Activated naive CD4-positive, alpha-beta T cell treated with anti-CD3 and anti-CD28 coated beads for 36 hours (primary cell): ENCODE data around the gene PRLR. TPM values are rescaled to one million over a fixed set of nuclear protein-coding genes. Genes with fewer than 3 reads are reported as not detected.
"Not testable (repeated sequence)": the region's sequence is repeated elsewhere in the genome, so short reads cannot be mapped to it uniquely, and the experiment has no call there.

Experiments used
- CTCF ChIA-PET: fragments of 350-600 bp; sonication (Branson Sonifier 250); formaldehyde crosslinking; loops from one replicate; lab custom pipeline; 2021; ENCODE audit warnings: antibody characterized with exemption; lab: Charles Lee
- DNase-seq: peaks from one replicate; pipeline ENCODE4 v3.0.0-alpha.2; 2020
- H3K27ac Mint-ChIP-seq: one replicate; pipeline ENCODE4 v1.8.0; 2021; ENCODE audit warnings: mild to moderate bottlenecking, mixed read lengths
- H3K27me3 Mint-ChIP-seq: one replicate; pipeline ENCODE4 v1.8.0; 2021; ENCODE audit warnings: low read depth, mixed read lengths
- H3K36me3 Mint-ChIP-seq: one replicate; pipeline ENCODE4 v1.8.0; 2021; ENCODE audit warnings: low read depth, mixed read lengths
- H3K4me1 Mint-ChIP-seq: one replicate; pipeline ENCODE4 v1.8.0; 2021; ENCODE audit warnings: low read depth, mixed read lengths
- H3K4me3 Mint-ChIP-seq: one replicate; pipeline ENCODE4 v1.8.0; 2021; ENCODE audit warnings: mild to moderate bottlenecking, moderate library complexity, mixed read lengths
- H3K9me3 Mint-ChIP-seq: one replicate; pipeline ENCODE4 v1.8.0; 2021; ENCODE audit warnings: mixed read lengths
- intact Hi-C: fragments of 100-400 bp; cut with micrococcal nuclease; formaldehyde crosslinking; loops from one replicate; pipeline ENCODE4 v1.15.1; 2023
- total RNA-seq, 2 experiments: library from RNA; stranded (reverse); gene quantifications; one replicate each; pipeline ENCODE4 v1.2.3, GENCODE V29; 2021

Gene PRLR
- total RNA-seq, 2 experiments from 2014 or later: not detected

- Mint-ChIP-seq H3K9me3 (no peaks in the 10 kb centered on the region), H3K27ac (no peak overlapping the region), H3K36me3 (no peaks in the 10 kb centered on the region), H3K27me3 (peaks cover 19% of the 10 kb centered on the region), H3K4me1 (no peaks in the 10 kb centered on the region), H3K4me3 (no peak overlapping the region)
- intact Hi-C loops: no loop called here
- DNase-seq: no peak
- CTCF ChIA-PET: no interaction called here
Measured at GRCh38 chr5:35205186-35205585, 25.1 kb downstream of the PRLR start.

DNA sequence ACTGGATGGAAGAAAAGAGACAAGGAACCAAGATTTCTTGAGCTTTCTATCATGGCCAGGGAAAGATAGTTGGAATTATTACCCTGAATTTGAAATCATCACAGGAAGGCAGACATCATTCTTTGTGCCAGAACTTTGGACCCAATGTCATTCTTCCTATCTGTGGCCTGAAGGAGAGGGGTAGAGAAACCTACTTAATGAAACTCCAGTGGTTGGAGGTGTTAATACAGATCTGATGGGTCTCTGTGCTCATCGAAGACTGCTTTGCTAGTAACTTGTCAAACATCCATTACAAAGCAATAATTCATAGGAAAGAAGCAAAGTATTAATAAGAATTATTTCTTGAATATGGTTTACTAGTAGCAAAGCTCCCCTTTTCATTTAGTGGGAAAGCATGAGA is 26.9 kb downstream of the PRLR start:
- DNase-seq: no peak
- CTCF ChIA-PET: interaction anchor here (0.6 to 1.8 kb wide), 5 partner anchors 10 to 974 kb away, joined by 3 to 5 read pairs (median 3); no protein-coding TSS in a partner anchor
- H3K4me3 Mint-ChIP-seq: no peak overlapping the region
- intact Hi-C loops: loop anchor here (5.0 kb wide), 1 partner anchor 724 kb away; no protein-coding TSS in a partner anchor
- no peak overlapping the region for H3K27ac Mint-ChIP-seq
- H3K4me1 Mint-ChIP-seq: no peaks in the 10 kb centered on the region
- no peaks in the 10 kb centered on the region for H3K36me3 Mint-ChIP-seq
- H3K27me3 Mint-ChIP-seq: peaks cover 28% of the 10 kb centered on the region
- H3K9me3 Mint-ChIP-seq: no peaks in the 10 kb centered on the region

DNA sequence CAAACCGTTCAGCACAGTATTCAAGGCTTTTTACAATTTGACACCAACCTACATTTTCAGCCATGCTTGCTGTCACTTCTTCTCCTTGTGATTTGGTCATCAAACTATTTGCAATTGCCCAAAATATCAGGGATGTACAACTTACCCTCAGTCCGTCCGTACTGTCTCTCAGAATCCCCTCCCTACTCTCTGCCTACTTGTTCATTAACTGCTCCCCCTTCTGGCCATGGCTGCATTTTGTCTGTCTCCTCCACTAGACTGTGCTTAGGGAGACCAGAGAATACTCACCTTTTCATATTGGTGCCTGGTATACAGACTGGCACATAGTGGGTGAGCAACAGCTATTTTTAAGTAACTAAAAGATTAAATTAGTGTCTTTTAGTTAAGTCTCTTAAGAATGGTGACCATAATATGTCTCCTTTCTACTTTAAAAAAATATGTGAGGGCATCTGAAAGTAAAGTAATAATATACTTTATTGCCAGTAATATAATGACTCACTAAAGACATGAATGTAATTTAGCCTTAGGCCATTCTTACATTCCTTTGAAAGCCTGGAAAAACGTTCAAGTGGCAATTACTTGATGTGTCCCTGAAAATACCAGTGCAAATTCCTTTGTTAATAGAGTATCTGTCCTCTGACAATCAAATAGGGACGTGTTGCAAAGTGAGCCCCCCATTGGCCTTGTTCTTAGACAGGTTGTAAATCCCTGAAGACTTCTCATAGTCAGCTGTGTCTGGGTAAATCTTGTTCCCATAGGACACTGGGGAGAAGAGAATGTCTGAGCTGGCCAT is 27.8 kb downstream of the PRLR start:
- peak; percentile 67 for DNase-seq
- Mint-ChIP-seq H3K4me1 (no peaks in the 10 kb centered on the region), H3K36me3 (no peaks in the 10 kb centered on the region), H3K4me3 (no peak overlapping the region), H3K9me3 (no peaks in the 10 kb centered on the region), H3K27me3 (peaks cover 25% of the 10 kb centered on the region), H3K27ac (no peak overlapping the region)
- CTCF ChIA-PET: interaction anchor here (1.2 to 1.8 kb wide), 3 partner anchors 11 to 127 kb away, joined by 3 to 5 read pairs (median 3); no protein-coding TSS in a partner anchor
- intact Hi-C loops: loop anchor here (1.0 to 5.0 kb wide), 2 partner anchors 113 to 725 kb away; no protein-coding TSS in a partner anchor

DNA sequence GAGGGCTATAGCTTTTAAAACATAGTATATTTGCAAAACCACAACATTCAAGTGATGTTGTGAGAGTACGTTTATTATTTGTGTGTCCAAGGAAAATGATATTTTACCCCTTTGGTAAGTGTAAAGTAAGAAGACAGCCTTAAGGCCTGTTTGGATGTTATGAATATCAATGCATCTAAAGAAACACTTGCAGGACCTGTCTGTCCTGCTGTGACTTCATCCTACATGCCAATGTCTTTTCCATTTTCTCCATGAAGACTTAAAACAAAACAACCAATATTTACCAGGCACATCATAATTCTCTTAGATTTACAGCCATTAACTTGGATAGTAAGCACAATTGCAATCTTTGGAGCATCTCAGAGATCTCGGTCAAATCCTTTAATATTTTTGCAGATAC is 29.0 kb downstream of the PRLR start:
- CTCF ChIA-PET: interaction anchor here (0.6 kb wide), 1 partner anchor 111 kb away, joined by 5 read pairs; no protein-coding TSS in a partner anchor
- H3K27me3 Mint-ChIP-seq: peaks cover 25% of the 10 kb centered on the region
- intact Hi-C loops: loop anchor here (5.0 kb wide), 1 partner anchor 726 kb away; no protein-coding TSS in a partner anchor

DNA sequence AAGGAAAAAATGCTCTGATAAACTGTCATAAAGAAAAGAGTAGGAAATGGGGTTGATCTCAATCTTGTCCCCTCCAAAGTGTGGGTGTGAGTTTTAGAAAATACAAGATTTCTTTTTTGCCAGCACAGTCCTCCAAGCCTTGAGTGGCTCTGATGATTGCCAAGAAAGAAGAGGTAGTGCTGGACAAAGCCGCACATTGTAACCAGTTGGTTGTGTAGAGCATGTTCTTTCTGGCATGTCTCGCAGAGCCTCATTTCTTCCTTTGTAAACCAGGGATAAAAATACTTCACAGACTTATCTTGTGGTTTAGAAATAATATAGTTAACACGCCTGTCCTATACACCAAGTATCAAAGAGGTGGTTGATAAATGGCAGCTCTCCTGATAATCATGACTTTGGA is 30.4 kb downstream of the PRLR start:
- CTCF ChIA-PET: interaction anchor here (0.6 kb wide), 1 partner anchor 109 kb away, joined by 4 read pairs; no protein-coding TSS in a partner anchor
- no peak overlapping the region for H3K4me3 Mint-ChIP-seq
- H3K36me3 Mint-ChIP-seq: no peaks in the 10 kb centered on the region
- intact Hi-C loops: loop anchor here (5.0 kb wide), 1 partner anchor 727 kb away; no protein-coding TSS in a partner anchor
- H3K27me3 Mint-ChIP-seq: peaks cover 25% of the 10 kb centered on the region
- no peak overlapping the region for H3K27ac Mint-ChIP-seq
- H3K4me1 Mint-ChIP-seq: no peaks in the 10 kb centered on the region
- no peak for DNase-seq
- H3K9me3 Mint-ChIP-seq: no peaks in the 10 kb centered on the region

More for the DNA sequence above, 29.0 kb downstream of the PRLR start:
- H3K27ac Mint-ChIP-seq: no peak overlapping the region
- no peaks in the 10 kb centered on the region for H3K9me3 Mint-ChIP-seq
- no peaks in the 10 kb centered on the region for H3K4me1 Mint-ChIP-seq
- DNase-seq: no peak
- H3K36me3 Mint-ChIP-seq: no peaks in the 10 kb centered on the region
- no peak overlapping the region for H3K4me3 Mint-ChIP-seq

DNA sequence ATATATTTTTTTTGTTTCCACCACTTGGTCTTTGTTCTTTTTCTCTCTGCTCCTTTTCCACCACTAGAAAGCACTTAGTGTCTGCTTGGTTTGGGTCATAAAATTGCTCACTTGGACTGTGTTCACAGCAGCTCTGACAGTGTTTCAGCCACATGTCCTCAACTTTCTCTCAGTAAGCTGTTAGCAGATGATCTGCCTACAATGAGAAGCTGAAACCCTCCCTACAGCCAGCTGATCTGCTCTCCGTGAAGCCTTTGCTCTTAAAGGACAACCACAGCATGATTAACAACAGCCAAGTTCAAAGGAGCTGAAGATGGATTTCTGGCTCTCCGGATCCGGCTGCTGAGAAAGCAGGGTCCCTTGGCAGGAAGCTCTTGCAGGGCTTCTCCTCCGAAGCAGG is 31.6 kb downstream of the PRLR start:
- DNase-seq: no peak
- Mint-ChIP-seq H3K4me3 (no peak overlapping the region), H3K9me3 (no peaks in the 10 kb centered on the region), H3K27ac (no peak overlapping the region), H3K36me3 (no peaks in the 10 kb centered on the region), H3K27me3 (peaks cover 24% of the 10 kb centered on the region), H3K4me1 (no peaks in the 10 kb centered on the region)
- CTCF ChIA-PET: interaction anchor here (0.7 kb wide), 1 partner anchor 530 kb away, joined by 3 read pairs; no protein-coding TSS in a partner anchor
- intact Hi-C loops: no loop called here

GRCh38 chr5:35198075-35198474 is 32.2 kb downstream of the PRLR start:
- Mint-ChIP-seq H3K27ac (no peak overlapping the region), H3K27me3 (peaks cover 19% of the 10 kb centered on the region), H3K36me3 (no peaks in the 10 kb centered on the region), H3K4me3 (no peak overlapping the region), H3K9me3 (no peaks in the 10 kb centered on the region), H3K4me1 (no peaks in the 10 kb centered on the region)
- intact Hi-C loops: no loop called here
- CTCF ChIA-PET: no interaction called here
- no peak for DNase-seq

- intact Hi-C loops: no loop called here
- no peaks in the 10 kb centered on the region for H3K36me3 Mint-ChIP-seq
- no peaks in the 10 kb centered on the region for H3K4me1 Mint-ChIP-seq
Measured at GRCh38 chr5:35197351-35197750, 32.9 kb downstream of the PRLR start.

GRCh38 chr5:35195472-35195852 is 34.8 kb downstream of the PRLR start:
- H3K36me3 Mint-ChIP-seq: no peaks in the 10 kb centered on the region
- H3K27me3 Mint-ChIP-seq: peaks cover 16% of the 10 kb centered on the region
- CTCF ChIA-PET: no interaction called here

More at GRCh38 chr5:35197351-35197750, 32.9 kb downstream of the PRLR start:
- no peak overlapping the region for H3K4me3 Mint-ChIP-seq
- DNase-seq: no peak
- CTCF ChIA-PET: no interaction called here
- H3K27me3 Mint-ChIP-seq: peaks cover 19% of the 10 kb centered on the region
- H3K9me3 Mint-ChIP-seq: no peaks in the 10 kb centered on the region
- H3K27ac Mint-ChIP-seq: no peak overlapping the region

GRCh38 chr5:35194635-35195471 is 35.4 kb downstream of the PRLR start:
- Mint-ChIP-seq H3K4me3 (no peak overlapping the region), H3K36me3 (no peaks in the 10 kb centered on the region), H3K4me1 (no peaks in the 10 kb centered on the region), H3K27ac (no peak overlapping the region), H3K27me3 (peaks cover 12% of the 10 kb centered on the region), H3K9me3 (no peaks in the 10 kb centered on the region)
- intact Hi-C loops: no loop called here
- CTCF ChIA-PET: interaction anchor here (1.3 kb wide), 1 partner anchor 14 kb away, joined by 3 read pairs; no protein-coding TSS in a partner anchor
- no peak for DNase-seq

More at GRCh38 chr5:35195472-35195852, 34.8 kb downstream of the PRLR start:
- intact Hi-C loops: no loop called here
- no peak overlapping the region for H3K27ac Mint-ChIP-seq
- no peak overlapping the region for H3K4me3 Mint-ChIP-seq
- no peak for DNase-seq
- no peaks in the 10 kb centered on the region for H3K4me1 Mint-ChIP-seq
- H3K9me3 Mint-ChIP-seq: no peaks in the 10 kb centered on the region

- Mint-ChIP-seq H3K4me1 (no peaks in the 10 kb centered on the region), H3K27me3 (peaks cover 2% of the 10 kb centered on the region), H3K9me3 (no peaks in the 10 kb centered on the region), H3K36me3 (no peaks in the 10 kb centered on the region), H3K27ac (no peak overlapping the region), H3K4me3 (no peak overlapping the region)
- no peak for DNase-seq
- intact Hi-C loops: no loop called here
- CTCF ChIA-PET: interaction anchor here (0.6 kb wide), 1 partner anchor 255 kb away, joined by 4 read pairs; no protein-coding TSS in a partner anchor
Measured at GRCh38 chr5:35192506-35192905, 37.8 kb downstream of the PRLR start.

DNA sequence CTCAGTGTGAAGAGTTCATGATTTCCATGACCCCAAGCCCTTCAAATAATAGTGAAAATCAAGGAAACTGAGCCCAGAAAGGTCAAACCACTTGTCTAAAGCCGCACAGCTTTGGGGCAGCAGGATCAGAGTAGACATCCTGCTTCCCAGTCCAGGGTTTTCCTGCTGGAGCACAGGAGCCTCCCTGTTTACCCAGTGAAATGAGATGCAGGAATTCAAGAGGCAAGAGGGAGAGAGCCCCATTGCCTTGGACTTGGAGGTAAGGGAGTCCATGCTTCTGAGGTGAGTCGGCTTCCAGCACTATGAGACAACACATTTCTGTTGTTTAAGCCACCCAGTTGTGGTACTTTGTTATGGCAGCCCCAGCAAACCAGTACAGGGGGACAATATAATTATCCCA is 40.5 kb downstream of the PRLR start:
- intact Hi-C loops: not testable (repeated sequence)

More for the DNA sequence above, 40.5 kb downstream of the PRLR start:
- H3K27me3 Mint-ChIP-seq, H3K36me3 Mint-ChIP-seq, H3K4me3 Mint-ChIP-seq, H3K4me1 Mint-ChIP-seq, H3K9me3 Mint-ChIP-seq, DNase-seq, H3K27ac Mint-ChIP-seq, CTCF ChIA-PET: not testable (repeated sequence)
